GM04504 (cell line): Measurements from ENCODE around the gene BTG4.

Experiments used
- DNase-seq: peaks from one replicate; pipeline ENCODE4 v3.0.0-alpha.2; 2012; ENCODE audit warnings: low read depth

Gene BTG4

DNA sequence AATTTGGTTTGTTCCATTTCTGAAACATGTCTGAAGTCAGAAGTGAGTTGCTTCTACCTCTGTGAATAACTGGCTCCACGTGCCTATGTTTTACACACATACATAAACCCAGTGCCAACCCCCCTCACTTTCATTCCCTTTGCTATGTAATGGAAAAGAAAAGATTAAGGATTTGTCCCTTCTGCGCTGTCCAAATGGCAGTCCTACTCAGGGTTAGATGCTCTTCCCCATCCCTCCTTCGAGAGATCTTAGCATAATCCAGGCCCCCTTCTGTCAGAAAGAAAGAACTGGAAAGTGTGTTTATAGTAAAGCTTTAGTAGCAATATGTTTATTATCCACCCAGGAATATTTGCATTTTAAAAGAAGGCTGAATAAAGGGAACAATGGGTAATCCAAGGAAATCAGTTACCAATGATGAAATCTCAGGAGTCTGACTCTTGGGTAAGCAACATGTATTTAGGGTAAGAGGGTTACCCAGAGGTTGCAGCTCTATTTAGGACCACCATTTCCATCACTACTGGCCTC lies 25.2 kb upstream of the BTG4 start:
- DNase-seq, result no peak

DNA sequence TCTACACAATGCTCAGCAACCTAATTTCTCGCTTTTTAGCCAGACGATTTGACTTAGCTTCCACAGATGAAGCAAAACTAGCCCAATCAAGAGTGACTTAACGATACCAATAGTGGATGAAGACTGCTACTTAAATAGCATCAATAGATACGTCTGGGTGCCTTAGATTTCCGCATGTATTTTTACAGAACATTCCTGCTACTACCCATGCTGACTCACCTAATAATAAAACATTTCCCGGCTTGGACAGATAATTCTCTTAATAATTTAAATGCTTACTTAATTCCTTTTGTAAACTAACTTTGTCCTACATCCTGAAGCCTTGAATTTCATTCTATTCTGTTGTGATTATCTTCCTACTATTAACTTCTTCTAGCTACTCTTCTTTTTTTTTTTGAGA lies 23.1 kb upstream of the BTG4 start:
- no peak for DNase-seq

DNA sequence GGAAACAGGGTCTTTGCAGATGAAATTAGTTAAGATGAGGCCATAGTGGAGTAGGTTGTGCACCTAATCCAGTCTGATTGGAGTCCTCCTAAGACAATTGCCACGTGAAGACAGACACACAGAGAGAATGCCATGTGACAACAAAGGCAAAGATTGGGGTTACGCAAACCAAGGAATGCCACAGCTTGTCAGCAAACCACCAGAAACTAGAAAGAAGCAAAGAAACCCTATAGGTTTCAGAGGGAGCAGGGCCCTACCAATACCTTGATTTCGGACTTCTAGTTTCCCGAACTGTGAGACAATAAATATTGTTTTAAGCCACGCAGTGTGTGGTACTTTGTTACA lies 20.2 kb upstream of the BTG4 start:
- no peak for DNase-seq

DNA sequence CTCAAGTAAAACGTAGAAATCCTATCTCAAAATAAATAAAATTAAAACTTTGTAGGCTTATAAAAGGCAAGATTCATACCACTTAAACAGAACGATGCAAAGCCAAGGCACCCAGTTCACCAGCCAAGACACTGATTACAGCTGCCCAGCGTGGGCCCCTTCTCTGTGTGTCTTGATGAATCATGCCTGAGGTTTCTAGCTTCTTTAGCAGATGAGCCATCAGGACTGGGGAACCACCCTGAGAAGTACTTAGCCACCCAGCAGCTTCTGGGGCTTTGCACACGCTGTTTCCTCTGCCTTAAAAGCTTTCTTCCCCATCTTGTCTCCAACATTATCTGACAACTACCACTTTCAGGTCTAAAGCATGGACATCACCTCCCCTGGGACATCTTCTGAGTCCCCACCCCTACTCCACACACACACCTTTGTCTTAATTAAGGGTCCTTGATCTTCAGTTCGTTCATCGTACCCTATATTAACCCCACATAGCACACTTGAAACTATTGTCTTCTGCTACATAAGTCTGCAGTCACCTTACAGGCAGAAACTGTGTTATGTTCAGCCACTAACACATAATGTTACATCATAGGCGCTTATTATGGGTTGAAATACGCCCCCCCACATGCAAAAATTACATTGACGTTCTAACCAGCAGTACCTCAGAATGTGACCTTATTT lies 19.6 kb upstream of the BTG4 start:
- DNase-seq, result peak; percentile 75

DNA sequence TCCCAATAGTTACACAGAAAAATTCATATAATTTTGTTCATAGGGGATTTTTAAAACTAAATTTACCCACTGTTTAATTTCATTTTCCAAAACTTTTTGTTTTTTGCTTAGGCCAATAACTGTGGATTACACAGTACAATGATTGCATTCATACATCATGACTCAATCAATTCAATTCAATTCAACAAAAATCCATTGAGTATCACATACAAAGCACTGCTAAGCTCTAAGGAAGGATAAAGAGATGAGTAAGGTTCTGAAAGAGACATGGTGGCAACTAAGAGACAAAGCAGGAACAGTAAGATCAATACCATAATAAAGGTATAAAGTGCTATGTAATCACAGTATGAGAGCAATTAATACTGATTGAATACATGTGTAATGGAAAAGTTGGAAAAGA lies 18.9 kb upstream of the BTG4 start:
- no peak for DNase-seq

DNA sequence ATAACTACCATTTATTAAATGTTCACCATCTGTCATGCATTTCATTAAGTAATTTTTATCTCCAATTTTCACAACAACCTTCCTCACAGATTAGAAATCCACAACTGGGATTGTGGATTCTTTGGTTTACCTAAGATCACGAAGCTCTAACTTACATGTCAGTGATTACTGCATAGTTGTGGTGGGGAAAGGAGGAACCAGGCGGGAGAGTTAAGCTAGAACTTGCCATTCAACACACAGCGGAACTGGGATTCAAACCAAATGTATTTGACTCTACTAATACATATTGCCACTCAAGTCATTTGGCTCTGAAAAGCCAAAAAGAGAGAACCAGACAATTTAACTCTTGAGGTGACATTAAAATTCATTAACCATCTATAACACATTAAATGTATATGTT lies 17.9 kb upstream of the BTG4 start:
- DNase-seq, result no peak

DNA sequence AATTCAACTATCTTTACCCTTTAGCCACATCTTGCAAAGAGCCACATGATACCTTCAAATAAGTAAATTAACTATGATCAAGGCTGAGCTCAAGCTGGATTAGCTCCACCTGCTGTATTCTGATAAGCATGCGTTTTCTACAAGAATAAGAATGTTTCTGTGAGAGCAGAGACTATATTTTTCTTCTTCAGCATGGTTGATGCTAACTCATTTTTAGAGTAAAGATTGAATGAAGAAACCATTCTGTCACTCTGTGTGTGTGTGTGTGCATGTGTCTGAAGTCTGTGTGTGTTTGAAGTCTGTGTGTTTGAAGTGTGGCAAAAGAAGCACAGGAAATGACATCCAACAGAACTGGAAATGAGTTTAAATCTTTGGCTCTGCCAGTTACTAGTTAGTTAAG lies 16.4 kb upstream of the BTG4 start:
- no peak for DNase-seq

DNA sequence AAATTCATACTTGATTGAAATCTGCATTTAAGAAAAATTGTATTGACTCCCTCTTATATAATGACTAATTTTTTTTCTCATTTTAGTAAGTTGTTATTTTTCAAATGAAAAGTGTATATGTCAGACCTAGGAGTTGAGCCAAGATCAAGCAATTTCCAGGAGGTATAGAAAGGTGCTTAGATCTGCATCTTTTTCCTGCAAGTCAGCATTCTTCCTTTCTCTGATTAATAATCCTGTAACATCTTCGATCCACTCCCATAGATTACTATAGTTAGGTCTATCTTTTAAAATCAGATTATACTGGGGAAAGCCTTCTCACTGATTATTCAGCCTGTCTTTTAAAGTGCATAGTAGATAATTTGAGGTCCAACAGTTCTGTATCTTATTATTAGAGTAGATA lies 15.1 kb upstream of the BTG4 start:
- no peak for DNase-seq

DNA sequence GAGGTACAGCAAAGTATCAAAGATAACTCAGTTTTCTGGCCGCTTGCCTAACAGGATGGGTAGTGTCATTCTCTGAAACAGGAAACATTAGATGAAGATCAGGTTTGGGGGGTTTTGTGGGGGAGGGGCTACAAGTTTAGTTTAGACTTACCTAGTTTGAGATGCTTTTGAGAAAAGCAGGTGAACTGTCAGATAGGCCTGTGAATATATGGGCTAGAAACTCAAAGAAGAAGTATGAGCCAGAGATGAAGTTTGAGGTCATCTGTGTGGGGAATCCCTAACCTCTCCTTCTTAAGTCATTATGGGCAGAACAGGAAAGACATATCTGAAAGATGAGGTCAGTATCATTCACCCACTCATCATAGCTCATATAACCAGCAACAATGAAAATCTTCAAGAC lies 14.3 kb upstream of the BTG4 start:
- DNase-seq, result no peak

DNA sequence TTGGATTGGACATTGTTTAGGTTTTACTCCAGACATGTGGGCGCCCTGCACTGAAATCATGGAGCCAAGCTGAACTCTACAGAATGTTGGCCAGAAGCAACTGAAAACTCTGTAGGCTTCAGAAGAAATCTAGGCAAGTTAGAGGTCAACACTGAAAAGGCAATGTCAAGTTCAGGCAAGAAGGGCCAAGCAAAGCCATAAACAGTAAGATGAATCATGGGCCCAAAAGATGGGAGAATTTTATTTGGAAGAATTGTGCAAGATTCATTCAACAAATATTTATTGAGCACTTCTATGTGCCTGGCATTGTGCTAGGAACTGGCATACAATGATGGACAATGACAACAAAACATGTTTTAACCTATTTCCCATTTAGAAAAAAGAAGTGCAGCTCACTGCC lies 13.3 kb upstream of the BTG4 start:
- no peak for DNase-seq

DNA sequence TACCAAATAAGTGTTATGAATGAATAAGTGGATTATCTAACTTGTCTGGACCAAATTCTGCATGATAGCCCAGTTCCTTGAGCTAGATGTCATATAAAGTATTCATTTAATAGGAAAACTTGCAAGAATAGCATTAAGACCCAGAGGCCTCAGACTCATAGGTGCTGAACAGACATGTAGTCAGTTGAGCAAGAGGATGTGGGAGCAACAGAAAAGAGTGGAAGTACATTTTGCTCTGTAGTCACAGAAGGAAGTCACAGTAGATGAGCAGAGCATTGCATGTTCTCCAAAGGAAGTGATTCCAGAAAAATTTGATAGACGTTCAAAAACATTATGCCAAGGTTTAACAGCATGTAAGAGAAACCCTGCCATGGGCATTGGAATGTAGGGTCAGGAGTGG lies 11.9 kb upstream of the BTG4 start:
- no peak for DNase-seq

DNA sequence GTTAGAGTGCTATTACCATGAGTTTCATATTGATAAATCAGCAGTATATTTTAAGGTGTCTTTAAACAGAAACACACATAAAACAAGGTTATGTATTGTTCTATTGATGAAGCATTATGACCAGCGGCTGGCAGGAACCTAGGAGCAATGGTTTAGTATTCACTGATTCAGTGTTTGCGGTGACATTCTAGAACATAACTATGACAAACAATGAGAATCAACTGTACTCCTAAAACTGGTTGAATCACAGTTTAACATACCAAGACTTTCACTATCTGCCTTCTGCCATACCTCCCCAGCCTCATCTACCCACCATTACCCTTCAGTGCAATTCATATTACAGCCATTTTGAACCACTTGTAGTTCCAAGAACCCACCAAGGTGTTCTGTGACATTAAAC lies 11.2 kb upstream of the BTG4 start:
- no peak for DNase-seq

DNA sequence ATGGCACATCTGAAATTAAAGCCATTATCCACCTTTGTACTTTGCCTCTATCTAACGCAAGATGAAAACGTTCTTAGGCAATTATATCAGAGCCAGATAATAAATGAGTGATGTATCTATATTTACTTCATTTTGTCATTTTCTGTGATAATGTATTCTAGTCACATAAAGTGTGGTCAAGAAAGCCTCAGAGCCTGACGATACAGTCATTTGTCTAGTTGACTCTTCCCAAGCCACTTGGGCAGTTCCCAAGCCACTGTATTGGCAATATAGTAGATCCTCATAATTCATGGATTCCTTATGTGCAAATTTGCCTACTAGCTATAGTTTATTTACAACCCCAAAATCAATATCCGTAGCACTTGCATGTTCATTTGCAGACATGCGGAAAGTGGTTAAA lies 10.2 kb upstream of the BTG4 start:
- no peak for DNase-seq

DNA sequence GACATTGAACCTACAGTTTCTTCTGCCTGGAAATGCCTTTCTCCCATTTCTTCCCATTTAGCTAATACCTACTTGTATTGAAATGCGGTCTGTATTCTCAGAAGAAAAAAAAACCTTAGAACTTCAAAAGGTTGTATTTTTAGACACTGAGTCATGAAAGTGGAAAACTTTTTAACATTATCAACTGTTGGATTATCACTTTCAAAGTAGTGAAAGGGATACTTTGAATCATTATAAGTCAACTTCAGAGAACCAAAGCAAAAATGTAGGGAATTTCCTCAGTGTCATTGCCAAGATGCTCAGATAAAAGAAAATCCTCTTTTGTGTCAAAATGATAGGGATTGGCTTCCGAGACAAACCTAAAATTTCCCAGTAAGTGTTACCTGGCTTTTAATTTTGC lies 8.9 kb upstream of the BTG4 start:
- no peak for DNase-seq

DNA sequence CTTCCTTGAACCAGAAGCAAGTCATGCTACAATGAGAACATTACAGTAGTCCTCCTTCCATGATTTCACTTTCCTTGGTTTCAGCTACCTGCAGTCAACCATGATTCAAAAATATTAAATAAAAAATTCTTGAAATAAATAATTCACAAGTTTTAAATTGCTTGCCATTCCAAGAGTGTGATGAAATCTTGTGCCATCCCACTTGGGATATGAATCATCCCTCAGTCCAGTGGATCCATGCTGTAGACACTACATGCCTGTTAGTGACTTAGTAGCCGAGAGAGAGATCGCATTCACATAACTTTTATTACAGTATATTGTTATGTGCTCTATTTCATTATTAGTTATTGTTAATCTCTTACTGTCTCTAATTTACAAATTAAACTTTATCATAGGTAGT lies 8.4 kb upstream of the BTG4 start:
- no peak for DNase-seq

DNA sequence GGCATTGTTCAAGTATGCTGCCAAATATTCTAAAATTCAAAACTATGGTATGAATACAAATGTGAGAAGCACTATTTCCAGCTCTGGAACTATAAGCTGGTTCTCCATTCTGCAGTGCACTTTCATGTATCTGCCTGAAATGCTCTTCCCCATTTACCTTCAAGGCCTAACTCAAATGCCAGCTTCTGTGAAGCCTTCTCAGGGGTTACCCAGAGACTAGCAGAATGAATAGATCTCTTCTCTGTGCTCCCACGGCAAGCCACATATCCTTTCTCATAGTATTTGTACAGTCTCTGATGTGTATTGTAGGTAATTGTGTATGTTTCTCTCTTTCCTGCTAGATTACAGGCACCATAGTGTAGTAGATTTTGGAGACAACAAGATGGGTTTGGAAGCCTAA lies 6.5 kb upstream of the BTG4 start:
- DNase-seq, result no peak

DNA sequence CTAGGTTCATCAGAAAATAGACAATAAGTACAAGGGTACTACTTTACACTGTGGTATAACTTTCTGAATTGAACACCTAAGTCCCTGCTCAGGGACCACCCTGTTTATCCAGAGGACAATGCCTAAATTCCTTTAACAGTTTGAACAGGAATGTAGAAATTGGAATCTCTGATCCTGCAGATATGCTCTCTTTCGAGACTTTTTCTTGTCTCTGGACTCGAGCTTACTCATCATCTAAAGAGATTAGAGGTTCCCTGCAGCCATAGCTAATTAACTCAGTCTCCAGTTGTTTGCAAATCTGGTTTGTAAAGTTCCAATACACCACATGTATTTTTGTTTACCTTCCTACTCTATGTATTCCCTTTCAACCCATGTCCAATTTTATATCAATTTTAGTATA lies 3.4 kb upstream of the BTG4 start:
- DNase-seq, result no peak

DNA sequence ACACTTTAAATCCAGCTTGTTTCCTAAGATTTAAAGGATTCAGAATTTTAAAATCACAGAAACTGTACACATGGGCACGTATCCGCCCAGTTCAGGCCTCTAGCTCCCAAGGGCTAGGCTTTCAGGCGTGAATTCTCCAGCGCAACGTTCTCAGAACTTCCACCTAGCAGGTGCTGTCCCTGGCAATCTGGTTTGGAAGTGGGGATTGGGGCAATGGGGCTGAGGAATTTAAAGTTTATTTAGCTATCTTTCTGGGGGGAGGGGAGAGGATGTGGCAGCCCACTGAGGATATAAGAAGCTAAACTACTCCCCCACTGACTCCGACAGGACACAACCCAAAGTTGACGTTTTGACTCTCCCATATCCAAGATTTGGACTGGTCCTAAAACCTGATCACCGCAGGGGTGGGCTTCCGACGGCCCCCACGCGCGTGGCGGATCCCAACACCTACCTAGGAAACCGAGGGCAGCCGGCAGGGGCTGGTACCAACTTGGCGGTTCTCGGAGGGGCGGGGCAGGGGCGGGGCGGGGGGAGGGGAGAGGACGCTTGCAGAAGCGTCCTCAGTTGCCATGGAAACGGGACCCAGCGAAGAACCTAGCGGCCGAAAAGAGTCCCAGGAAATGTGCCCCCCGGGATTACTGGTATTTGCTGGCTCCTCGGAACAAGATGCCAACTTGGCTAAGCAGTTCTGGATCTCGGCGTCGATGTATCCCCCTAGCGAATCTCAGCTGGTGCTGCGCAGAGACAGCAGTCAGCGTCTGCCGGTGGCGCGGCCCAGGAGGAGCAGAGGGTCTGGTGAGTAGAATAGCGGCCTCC lies 2.2 kb upstream of the BTG4 start, which contains the start of gene HOATZ:
TSS of gene HOATZ (plus strand) at position 563 of the 816 bp plus-strand sequence. CDS start at position 570, 7 bp downstream.
- no peak for DNase-seq

DNA sequence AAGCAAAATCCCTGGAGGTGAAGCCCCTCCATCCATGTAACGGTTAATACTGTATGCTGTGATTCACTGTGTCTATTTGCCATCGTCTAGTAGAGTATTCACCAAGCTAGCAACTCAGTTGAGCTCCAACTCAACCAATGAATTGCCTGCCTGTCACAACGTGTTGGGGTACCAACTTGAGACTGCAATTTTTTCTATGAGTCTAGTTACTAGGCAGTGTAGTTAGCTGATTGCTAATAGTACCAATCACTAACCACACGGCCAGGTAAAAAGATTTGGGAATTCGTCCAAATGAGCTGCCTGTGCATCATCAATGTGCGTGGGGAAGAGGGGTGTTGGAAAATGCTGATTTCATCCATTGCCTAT lies 1.0 kb upstream of the BTG4 start:
- DNase-seq, result no peak

DNA sequence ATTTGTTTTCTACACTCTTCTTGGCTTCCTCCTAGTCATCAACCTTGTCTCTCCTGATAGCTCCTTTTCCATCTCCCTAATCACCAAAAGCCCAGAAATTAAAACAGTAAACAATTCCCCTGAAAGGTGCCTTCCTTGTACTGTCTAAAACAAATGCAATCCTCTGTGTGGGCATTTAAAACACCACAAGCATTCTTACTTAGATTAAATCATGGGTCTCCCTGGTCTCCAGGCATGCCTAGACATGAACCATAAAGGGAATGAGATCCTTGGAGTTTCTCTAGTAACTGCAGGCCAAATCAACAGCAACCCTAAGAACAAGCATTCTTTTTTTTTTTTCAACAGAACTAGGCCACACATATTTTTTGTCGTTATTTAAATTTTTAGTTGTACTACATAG lies 1.9 kb downstream of the BTG4 start:
- DNase-seq, result no peak

DNA sequence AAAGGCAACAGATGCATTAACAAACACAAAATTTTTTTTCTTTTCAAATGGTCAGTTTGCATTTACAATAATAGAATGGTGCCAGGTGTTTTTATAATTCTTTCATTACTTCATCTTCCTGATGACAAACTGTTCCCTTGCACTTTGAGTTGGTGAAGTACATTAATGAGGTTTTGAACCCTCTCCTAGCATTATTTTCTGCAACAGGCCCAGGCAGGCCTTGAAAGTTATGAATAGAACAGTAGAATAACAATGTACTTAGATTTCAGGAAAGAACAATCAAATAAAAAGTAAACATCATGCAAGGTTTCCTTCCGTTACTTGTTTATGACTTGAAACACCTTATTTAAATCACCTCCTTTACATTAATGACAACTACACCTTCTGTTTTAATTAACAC lies 9.6 kb downstream of the BTG4 start:
- DNase-seq, result no peak

DNA sequence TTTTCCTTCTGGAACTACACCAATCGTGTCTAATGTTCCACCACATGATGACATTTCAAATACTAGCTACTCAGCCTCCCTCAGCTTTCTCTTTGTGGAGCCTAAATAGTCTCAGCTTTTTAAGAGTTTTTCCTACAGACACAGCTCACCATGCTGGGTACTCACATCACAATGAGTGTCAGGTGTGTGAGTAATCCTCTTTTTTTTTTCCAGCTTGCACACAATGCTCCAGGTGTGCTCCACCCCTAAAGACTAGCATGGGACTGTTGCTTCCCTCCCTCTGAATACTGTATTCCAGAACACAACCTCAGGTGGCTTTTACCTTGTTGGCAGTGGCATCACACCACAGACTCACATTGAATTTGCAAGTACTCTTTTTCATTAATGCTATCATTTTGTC lies 11.7 kb downstream of the BTG4 start:
- no peak for DNase-seq

DNA sequence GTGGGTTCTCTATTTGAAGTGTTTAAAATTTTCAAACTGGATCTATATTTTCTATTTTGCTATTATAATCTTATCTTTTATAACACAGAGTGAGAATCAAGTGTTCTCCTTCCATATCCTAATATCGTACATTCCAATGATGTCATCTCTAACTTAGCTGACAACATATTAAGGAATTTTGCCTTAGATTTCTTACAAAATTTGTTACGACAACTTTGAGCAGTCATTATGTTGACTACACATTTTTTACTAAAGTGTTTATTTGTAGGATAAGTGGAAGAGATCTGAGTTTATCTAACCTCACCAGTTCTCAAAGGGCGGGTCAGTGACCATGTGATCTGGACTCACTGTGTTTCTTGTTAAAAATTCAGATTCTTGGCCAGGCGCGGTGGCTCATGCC lies 12.7 kb downstream of the BTG4 start:
- no peak for DNase-seq

DNA sequence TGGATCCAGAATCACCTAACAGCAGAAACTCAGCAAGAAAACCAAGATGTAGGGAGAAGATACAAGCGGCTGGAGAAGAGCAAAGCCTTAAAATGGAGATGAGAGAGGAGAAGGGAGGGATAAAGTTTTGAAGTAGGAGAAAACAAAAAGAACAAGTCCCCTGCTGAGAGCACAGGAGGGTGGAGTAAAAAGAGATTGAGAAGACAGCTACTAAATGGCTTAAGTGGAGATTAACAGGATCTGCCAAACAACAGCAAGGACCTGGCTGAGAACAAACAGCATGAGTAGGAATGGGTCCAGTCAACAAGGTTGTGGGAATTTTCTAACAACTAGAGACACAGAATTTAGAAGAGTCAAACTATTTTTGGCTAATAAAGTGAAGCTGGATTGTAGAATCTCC lies 18.1 kb downstream of the BTG4 start:
- DNase-seq, result no peak
